Measurements from ENCODE around the gene ST3GAL3.

ST3GAL3 gene

GRCh38 chr1:43882763-43883162 is 175.4 kb downstream of the ST3GAL3 start:
- no peak for DNase-seq

GRCh38 chr1:43883321-43883720 is 176.0 kb downstream of the ST3GAL3 start:
- peak; percentile 2 for DNase-seq

DNA sequence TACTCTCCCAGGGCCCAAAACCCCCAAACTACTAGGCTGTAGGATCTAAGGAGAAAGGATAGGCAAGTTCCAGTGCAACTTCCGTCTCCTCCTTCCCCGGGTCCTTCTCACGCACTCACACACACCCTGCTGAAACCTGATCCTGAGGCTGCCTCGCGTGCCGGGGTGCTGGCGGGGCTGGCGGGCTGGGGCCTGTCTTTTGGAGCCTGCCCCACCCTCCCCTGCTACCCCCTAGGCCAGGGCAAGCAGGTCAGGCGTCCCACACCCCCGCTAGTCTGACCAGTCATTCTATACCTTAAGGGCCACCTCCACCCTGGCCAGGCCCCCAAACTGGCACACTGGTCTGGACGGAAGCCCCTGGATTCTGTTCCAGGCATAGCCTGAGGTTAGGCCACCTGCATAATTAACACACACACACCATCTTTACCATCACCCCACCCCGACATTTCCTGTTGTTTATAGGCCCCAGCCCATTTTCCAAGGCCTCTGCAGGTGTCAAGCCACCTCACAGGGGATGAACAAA is 178.0 kb downstream of the ST3GAL3 start:
- DNase-seq, result peak; percentile 34

DNA sequence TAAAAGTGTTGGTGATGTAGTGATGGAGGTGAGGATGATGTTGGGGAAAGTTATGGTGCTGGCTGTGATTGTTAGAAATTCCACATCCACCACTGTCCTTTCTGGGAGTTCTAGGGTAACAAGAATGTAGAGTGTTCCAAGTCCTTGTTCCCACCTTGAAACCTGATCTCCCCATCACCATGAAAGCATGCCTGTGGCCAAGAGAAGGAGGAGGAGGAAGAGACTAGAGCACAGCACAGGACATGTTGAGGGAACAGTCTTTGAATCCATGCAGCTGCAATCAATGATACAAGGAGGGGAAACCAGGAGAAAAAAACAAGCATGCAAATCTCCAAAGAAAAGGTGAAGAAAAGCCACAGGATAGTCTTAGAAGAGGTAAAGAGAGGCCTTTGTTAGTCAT is 180.4 kb downstream of the ST3GAL3 start:
- DNase-seq, result no peak

- DNase-seq, result no peak
These were observed 183.5 kb downstream of the ST3GAL3 start for GRCh38 chr1:43890815-43891214.

DNA sequence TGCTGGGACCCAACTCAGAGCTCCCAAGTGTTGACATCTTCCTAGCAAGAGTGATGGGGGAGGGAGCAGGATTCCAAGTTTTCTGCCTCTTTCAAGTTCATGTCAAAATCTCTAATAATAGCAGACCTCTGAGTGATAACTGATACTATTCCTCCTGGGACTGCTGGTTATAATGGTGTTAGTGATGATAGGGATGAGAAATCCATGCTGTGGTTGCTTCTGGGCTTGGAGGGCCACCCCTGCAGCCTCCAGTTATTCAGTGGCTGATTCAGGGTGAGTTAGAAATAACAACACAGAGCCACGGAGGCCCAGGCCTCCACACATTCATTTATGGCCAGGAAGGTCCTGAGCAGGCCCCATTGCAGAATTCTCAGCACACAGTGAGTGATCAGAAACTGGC is 185.7 kb downstream of the ST3GAL3 start:
- DNase-seq, result no peak

- no peak for DNase-seq
These were observed 191.6 kb downstream of the ST3GAL3 start for GRCh38 chr1:43898981-43899380.

DNA sequence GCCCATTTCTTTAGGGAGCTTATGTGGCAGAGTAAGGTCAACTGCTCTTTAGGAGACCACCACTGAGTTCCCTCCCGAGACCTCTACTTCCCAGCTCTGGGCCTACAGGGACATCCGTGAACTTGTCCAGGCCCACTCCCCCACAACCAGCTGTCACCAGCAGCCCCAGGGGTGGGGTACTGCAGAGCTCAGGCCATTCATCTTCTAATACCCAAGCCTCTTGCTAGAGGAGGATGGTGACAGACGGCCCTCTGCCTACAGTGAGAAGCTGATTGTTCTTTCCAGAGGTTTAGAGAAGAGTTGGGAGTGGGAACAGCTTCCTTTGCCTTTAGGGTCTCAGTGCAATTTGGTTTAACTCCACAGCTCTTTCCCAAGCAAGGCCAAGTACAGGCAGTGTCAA is 193.1 kb downstream of the ST3GAL3 start:
- no peak for DNase-seq

DNA sequence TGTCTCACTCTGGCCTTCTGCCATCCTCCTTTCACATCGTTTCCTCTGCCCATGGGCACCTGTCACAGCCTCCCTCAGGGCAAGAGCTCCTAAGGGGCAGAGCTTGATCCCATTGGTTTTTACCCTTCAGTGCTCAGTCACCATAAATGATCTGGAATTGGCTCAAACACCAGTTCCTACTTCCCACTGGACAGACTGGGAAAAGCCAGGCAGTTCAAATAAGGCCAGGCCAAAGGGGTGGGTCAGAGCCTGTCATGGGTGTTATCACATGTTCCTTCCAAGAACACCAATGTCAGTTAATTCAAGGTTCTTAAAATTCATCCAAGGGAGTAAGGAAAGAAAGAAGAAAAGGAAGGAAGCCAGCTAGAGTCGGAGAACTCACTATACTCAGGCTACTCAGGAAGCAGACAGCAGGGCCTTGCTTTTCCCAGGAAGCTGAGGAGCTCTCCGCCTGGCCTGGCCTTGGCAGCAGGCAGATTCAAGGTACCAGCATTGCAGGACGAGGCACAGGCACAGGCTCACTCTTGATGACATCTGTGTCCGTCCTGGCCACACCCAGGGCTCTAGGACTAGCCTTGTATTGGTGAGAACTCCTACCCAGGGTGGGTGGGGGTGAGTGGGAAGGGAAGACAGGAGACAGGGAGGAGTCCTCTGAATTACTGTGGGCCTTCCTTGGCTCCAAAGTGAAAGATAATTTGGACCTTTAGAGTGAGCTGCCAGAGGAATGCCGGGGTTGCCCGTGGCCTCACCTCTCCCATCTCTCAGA is 194.0 kb downstream of the ST3GAL3 start:
- no peak for DNase-seq

- DNase-seq, result no peak
These were observed 194.9 kb downstream of the ST3GAL3 start for GRCh38 chr1:43902058-43902831.

DNA sequence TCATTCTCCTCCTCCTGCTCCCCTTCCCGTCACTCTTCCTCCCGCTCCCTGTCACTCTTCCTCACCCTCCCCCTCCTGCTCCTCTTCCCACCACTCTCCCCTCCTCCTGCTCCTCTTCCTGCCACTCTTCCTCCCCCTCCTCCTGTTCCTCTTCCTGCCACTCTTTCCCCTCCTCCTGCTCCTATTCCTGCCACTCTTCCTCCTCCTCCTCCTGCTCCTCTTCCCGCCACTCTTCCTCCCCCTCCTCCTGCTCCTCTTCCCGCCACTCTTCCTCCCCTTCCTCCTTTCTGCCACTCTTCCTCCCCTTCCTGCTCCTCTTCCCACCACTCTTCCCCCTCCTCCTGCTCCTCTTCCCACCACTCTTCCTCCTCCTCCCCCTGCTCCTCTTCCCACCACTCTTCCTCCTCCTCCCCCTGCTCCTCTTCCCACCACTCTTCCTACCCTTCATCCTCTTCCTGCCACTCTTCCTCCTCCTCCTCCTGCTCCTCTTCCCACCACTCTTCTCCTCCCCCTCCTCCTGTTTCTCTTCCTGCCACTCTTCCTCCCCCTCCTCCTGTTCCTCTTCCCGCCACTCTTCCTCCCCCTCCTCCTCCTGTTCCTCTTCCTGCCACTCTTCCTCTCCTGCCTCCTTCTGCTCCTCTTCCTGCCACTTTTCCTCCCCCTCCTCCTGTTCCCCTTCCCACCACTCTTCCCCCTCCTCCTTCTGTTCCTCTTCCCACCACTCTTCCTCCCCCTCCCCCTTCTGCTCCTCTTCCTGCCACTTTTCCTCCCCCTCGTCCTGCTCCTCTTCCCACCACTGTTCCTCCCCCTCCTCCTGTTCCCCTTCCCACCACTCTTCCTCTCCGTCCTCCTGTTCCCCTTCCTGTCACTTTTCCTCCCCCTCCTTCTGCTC is 197.6 kb downstream of the ST3GAL3 start:
- DNase-seq, result no peak

DNA sequence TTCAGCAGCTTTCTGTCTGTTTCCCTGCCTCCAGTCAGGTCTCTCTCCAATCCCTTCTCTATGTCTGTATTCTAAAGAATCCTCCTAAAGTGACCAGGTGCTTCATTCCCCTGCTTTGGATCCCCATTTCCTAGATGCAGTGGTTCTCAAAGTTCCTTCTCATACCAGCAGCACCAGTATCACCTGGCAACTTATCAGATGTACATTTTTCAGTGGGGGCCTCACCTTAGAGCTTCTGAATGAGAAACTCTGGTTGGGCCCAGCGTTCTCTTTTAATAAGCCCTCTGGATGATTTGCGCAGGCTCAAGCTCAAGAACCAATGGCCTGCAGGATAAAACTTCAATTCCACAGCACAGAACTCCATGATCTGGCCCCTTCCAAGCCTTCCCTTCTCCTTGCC is 200.9 kb downstream of the ST3GAL3 start:
- DNase-seq, result no peak

- DNase-seq, result no peak
These were observed 201.5 kb downstream of the ST3GAL3 start for GRCh38 chr1:43908858-43909257.

GRCh38 chr1:43910343-43910742 is 203.0 kb downstream of the ST3GAL3 start:
- no peak for DNase-seq

- DNase-seq, result no peak
These were observed 205.3 kb downstream of the ST3GAL3 start for GRCh38 chr1:43912607-43913006.

DNA sequence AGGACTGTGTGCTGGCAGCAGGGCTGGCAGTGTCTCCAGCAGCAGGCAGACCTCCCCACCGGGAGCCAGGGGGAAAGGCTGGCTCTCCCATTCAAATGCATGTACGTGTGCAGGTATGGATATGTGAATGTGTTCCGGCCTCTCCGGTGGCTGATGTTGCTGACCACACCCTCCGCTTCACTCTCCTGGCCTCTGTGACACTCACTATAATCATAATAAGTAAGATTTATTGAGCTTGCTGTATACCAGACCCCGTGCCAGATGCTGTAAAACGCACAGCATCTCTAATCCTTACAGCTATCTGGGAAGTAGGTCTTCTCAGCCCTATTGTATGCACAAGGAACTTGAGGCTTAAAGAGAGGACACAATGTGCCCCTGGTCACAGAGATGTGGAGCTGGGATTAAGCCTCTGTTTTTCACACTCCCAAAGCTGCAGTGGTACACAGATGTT is 205.7 kb downstream of the ST3GAL3 start:
- no peak for DNase-seq

- no peak for DNase-seq
These were observed 206.5 kb downstream of the ST3GAL3 start for GRCh38 chr1:43913666-43914360.

DNA sequence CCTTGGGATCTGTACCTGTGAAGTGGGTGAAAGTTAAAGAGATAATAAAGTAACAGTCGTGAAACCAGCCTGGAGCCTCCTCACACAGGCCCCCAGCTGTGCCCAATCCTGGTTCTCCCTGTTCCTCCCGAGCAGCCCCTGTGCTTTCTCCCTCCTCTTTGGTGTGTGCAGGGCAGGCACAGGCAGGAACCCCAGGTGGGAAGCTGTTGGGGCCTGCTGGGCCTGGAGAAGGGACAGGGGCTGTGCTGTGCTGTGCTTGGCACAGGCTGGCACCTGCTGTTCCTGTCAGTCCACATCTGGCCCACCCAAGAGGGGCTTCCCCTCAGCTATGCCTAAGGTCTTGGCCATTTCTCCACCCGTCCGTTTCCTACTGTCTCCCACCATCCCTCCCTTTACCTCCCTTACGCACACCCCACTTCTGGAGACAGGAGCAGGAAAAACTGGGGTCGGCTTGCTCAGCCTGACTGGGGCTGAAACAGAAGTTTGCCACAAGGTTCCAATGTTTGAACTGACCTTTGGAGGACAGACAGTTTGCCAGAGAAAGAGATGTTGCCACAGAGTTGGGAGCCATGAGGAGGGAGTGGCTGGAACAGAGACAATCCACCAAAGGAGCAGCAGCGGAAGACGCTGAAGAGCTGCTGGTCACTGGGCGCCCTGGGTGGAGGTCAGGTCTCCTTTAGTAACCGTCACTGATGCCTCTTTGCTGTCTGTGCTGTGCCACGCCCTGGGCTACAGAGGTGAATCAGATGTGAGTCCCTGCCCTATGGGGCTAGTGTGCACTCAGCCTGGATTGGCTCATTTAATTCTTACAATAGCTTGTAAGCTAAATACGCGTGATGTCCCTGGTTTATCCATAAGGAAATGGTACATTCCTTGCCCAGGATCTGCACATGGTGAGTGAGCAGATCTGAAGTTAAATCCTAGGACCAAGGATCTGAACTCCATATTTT is 207.5 kb downstream of the ST3GAL3 start:
- no peak for DNase-seq

- DNase-seq, result no peak
These were observed 212.6 kb downstream of the ST3GAL3 start for GRCh38 chr1:43919906-43920305.

- no peak for DNase-seq
These were observed 213.7 kb downstream of the ST3GAL3 start for GRCh38 chr1:43921022-43921421.

DNA sequence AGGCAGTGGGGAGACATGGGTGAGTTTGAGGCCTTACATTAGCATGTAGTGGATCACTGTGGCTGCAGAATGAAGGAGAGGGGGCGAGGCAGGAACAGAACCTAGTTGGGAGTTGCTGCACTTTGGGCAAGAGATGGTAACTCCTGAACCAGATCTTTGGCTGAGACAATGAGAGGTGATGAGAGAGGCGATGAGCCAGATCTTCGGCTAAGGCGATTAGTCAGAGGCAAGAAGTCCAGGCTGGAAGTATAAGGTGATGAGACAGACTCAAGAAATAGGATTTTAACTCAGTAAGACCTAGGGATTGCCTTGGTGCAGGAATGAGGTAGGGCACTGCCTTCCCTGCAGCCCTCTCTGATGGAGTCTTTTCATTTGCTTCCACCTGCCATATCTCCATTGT is 217.2 kb downstream of the ST3GAL3 start:
- DNase-seq, result no peak
